ENCODE results near the gene GSAP. TPM values are rescaled to one million over a fixed set of nuclear protein-coding genes. Genes with fewer than 3 reads are reported as not detected.

GSAP gene
- total RNA-seq, 1 experiment from 2014 or later, result 2.0 TPM

- no peak for TF ChIP-seq ARID4B (CRISPR knock-in tag; IDR thresholded peaks at IDR 0.05; ENCODE audit: borderline replicate concordance)
- no peak for TF ChIP-seq SMAD4 (CRISPR knock-in tag; IDR thresholded peaks at IDR 0.05)
- no peak for TF ChIP-seq AFF4 (CRISPR knock-in tag; IDR thresholded peaks at IDR 0.05; ENCODE audit: borderline replicate concordance)
- no peak for TF ChIP-seq CTCF (IDR thresholded peaks at IDR 0.05)
- no peak for TF ChIP-seq GABPB1 (CRISPR knock-in tag; IDR thresholded peaks at IDR 0.05)
- TF ChIP-seq ZBTB21 (CRISPR knock-in tag; IDR thresholded peaks at IDR 0.05; ENCODE audit: borderline replicate concordance), result no peak
- TF ChIP-seq E2F1 (CRISPR knock-in tag; IDR thresholded peaks at IDR 0.05), result no peak
- no peak for TF ChIP-seq JAZF1 (CRISPR knock-in tag; IDR thresholded peaks at IDR 0.05)
- TF ChIP-seq ZNF263 (CRISPR knock-in tag; IDR thresholded peaks at IDR 0.05; ENCODE audit: low read depth), result no peak
These were observed 24.9 kb upstream of the GSAP start (continued) for GRCh38 chr7:77441046-77441445.

GRCh38 chr7:77439572-77439971, 23.4 kb upstream of the GSAP start:
- DNase-seq (ENCODE audit: low spot score), result no peak
- no peaks in the 10 kb centered on the region for H3K36me3 Mint-ChIP-seq
- H3K27me3 Mint-ChIP-seq (ENCODE audit: low read depth), result no peaks in the 10 kb centered on the region
- H3K4me3 Mint-ChIP-seq, result no peak overlapping the region
- no peak for ATAC-seq
- ChIA-PET POLR2A (interaction anchor here (0.9 kb wide), 1 partner anchor 19 kb away, joined by 3 read pairs; no protein-coding TSS in a partner anchor), CTCF (interaction anchor here (0.6 to 1.1 kb wide), 2 partner anchors 11 to 23 kb away, joined by 3 to 5 read pairs; partner anchors contain the start of gene GSAP)
- TF ChIP-seq PRDM15 (CRISPR knock-in tag; IDR thresholded peaks at IDR 0.05), result no peak
- no peak for TF ChIP-seq ATF3 (CRISPR knock-in tag; conservative IDR thresholded peaks at IDR 0.05)
- no peak for TF ChIP-seq ZNF532 (CRISPR knock-in tag; IDR thresholded peaks at IDR 0.05; ENCODE audit: borderline replicate concordance)
- TF ChIP-seq SP1 (CRISPR knock-in tag; conservative IDR thresholded peaks at IDR 0.05), result no peak
- H3K4me1 Mint-ChIP-seq, result 0 out of 2 replicates have a peak, but pooled peaks cover 5% of the 10 kb centered on the region
- no peak overlapping the region for H3K27ac Mint-ChIP-seq
- H3K9me3 Mint-ChIP-seq, result no peaks in the 10 kb centered on the region
